Raji (cell line): ENCODE results near the gene MCM8.

ENCODE experiments used
- POLR2A ChIP-seq: IDR thresholded peaks from 2 replicates; pipeline ENCODE4 v1.6.1; 2011; ENCODE audit warnings: low read depth, low read length, control low read depth; ENCODE audit not compliant: insufficient read depth

MCM8 gene

DNA sequence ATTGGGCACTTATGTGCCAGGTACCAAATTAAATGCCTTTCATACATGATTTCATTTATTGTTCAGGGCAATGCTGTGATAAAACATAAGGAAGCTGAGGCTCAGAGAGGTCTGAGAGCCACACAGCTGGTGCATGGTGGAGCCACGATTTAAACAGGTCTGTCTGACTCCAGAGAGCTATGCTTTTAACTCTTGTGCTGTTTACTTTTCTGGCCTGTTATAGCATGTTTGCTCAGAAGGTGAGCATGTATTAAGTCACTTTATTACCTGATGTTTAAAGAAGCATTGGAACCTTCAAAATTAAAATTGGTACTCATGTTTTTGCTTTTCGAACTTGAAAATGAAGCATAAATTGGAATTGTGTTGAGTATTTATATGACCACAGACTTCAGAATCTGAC is 26.8 kb downstream of the MCM8 start:
- no peak for TF ChIP-seq POLR2A

DNA sequence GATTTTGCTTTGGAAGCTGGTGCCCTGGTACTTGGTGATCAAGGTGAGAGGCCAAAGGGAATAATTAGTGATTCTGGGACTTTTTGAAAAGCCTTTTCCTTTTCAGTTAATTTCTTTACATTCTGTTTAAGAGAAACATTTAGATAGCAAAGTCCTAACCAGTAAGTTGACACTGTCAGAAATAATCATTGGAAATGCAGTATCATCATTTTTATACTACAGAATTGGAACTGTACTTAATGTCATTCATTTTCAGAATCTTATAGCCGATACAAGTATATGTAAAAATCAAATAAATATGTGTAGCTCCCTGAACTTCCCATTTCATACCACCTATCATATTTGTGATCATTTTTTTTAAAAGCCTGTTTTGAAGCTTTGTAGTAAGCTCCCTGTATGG is 27.5 kb downstream of the MCM8 start:
- no peak for TF ChIP-seq POLR2A

DNA sequence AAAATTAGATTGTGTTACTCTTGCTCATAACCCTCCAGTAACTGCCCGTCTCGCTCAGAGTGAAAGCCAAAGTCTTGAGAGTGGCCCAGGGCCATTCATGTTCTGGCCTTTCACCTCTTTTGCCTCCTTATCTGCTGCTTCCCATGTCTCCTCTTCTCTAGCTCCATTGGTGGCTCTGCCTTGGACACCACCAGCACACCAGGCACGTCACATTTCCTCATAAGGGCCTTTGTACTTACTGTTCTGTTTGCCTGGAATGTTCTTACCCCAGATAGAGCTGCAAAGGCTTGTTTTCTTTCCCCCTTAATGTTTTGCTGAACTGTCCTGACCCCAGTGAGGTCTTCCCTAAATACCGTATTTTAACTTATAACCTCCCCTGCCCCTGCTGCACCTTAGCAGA is 29.3 kb downstream of the MCM8 start:
- TF ChIP-seq POLR2A: no peak

DNA sequence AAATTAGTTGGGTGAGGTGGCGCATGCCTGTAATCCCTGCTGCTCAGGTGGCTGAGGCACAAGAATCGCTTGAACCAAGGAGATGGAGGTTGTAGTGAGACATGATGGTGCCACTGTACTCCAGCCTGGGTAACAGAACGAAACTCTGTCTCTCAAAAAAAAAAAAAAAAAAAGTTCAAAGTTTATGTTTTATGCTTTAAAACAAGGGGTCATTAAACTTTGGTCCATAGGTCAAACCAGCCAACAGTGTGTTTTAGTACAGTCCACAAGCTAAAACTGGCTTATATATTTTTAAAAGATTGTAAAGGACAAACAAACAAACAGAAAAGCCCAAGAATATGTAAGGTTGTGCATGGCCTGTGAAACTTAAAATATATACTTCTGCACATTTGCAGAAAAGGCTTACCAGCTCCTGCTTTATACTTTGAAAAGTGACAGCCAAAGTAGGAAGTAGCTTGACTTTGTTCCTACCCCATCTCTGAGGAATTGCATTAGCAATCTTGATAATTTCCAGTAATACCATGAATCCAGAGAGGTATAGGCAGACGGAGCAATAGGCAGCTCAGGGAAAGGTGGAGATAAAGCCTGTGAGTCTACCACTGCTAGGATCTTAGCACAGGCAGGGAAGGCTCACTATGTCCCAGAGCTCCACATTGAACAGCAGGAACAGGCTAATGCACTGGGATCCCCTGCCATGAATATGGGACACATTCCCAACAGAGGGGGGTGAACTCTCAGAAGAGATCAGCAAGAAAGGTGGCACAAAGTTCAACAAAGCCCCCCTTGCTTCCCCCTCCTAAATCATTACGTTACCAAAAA is 30.5 kb downstream of the MCM8 start:
- TF ChIP-seq POLR2A: no peak

DNA sequence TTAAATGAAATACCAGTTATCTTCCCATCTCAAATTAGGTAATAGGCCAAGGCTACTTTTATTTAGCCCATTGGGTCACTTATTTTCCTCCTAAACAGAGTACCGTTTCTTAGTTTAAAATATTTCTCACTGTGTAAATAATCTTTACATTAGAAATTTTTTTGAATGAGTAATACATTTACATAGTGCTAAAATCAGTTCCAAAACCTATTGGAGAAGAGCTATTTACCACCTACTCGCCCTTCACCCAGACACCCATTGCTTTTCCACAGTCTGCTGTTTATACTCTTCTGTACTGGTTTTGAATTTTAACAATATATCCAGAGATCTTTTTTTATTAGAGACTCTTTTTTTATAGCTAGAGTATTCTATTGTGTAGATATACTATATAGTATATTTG is 36.9 kb downstream of the MCM8 start:
- TF ChIP-seq POLR2A: no peak

DNA sequence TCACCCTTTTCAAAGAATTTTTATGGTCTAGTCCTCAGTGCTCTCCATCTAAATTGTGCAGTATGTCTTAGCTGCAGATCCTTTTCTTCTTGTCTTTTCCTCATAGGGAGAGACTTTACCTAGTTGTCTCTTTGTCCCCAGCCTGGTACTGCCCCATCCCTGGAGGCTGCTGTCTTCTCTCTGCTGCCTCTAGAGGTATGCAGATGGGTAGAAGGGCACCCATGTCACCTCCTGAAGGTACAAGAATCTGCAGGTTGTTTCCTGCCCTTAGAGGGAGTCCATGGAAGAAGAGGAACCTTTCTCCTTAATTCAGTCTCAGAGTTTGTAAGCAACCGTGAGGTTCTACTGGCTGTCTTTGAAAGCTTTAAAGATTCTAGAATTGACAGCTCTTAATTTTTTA is 39.1 kb downstream of the MCM8 start:
- no peak for TF ChIP-seq POLR2A

DNA sequence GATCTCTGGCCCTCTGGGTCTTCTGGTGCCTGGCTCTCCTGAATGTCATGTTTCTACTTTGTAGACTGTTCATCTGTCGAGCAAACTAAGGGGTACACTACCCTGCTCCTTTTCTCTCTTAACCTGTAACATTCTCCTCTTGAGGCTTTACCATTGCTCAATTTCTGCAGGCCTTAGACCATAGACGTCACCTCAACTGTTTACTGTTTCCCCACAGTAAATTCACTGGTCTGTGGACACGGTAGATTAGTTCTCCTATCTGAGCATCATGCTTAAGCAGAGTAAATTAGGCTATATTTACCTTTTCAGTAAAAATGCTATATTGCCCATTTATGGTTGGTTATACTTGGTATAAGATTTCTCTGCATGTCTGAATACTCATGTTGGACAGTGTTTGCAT is 40.5 kb downstream of the MCM8 start:
- TF ChIP-seq POLR2A: no peak

DNA sequence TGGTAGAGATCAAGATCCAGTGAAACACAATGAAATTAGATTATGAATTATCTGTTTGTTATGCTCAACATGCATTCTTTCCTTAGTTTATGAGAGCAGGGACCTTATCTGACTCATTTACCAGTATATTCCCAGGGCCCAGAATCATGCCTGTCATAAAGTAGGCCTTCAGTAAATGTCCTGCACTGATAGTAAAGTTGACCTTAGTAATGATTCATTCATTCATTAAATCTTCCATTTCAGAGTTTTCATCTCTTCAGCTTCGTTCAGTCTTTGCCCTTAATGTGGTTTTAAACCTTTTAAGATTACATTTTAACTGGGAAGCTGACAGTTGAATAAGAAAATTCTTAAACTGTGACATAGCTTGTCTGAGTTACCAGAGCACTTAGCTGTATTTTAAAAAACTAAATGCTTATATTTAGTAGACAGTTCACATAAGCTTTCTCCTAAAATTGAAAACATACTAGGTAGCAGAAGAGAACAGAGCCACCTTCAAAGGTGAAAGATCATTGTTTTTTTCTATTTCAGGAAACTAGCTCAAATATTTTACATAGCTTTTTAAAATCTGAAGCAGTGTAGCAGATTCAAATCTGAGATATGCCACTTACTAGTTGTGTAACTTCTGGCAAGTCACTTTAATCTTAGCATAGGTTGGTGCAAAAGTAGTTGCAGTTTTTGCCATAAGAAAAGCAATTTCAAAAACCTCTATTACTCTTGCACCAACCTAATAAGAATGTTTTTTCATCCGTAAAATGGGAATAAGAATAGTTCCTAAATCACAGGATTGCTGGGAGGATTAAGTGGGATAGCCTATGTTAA is 41.4 kb downstream of the MCM8 start:
- TF ChIP-seq POLR2A: no peak

DNA sequence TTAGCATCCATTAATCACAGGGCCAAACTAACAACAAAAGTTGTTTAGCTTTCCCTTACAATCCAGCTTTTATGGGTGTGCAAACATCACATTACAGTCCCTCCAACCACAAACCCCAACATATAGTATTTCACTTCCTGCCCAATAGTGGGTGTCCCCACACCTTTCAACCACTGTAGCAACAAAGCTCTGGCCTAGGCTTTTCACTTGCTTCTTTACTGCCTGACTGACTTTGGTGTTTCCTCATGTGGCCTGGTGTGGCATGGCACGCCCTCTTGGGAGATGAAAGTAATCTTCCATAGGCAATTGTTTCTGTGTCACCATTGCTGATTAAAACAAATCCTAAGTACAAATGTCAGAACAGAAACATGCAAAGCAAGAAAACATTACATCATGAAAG is 46.3 kb downstream of the MCM8 start:
- no peak for TF ChIP-seq POLR2A

DNA sequence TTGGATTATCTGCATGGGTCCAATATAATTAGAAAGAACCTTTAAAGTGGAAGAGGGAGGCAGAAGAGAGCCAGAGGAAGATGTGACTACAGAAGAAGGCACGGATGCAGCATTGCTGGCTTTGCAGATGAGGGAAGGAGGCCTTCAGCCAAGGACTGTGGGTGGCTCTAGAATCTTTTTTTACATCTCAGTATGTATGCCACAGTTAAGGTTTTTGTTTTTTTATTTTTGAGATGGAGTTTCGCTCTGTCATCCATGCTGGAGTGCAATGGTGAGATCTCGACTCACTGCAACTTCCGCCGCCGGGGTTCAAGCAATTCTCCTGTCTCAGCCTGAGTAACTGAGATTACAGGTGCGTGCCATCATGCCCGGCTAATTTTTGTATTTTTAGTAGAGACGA is 49.3 kb downstream of the MCM8 start:
- TF ChIP-seq POLR2A: no peak

DNA sequence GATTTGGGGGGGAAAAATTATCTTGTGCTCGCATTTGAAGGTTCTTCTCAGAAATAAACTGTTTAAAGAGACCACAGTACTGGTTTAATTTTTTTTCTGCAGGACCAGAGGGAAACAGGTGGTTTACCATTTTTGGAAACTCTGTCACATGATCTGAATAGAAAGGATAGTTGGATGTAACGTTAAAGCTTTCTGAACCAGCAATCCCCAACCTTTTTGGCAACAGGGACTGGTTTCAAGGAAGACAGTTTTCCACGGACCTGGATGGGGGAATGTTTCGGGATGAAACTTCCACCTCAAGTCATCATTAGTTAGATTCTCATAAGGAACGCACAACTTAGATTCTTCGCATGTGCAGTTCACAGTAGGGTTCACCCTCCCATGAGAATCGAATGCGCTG is 50.4 kb downstream of the MCM8 start:
- no peak for TF ChIP-seq POLR2A

DNA sequence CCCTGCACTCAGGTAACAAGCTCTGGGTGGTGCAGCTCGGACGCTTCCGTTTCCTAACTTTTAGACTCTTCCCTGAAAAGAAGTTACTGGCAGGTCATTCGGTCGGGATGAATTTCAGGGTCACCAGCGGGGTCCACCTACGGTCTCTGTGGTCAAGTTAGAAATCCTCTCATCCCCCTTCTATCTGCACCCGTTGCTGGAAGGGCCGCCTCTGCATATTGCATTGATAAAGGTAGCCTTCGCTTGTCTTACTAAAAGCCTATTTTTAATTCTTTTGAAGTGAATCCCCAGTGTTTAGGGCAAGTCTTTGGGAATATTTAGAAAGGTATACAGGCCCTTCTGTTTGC is 56.1 kb downstream of the MCM8 start:
- no peak for TF ChIP-seq POLR2A

DNA sequence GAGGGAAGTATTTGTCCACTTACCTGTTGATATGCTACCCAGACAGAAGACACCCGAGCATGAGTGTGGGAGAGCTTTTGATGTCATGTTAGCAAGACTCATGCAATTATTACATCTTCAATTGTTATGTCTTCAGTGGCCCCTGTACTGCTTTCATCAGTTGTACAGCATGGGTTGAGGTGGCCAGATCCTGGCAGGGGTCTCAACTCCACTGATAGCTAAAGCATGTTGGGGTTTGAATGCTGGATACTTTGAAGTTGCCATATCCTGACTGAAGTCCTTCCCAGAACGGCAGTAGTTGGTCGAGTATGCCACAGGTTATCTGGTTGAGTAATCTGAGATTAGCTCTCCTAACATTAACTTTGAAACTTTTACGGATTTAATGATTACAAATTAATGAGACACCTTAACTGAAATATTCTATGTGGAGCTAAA is 56.7 kb downstream of the MCM8 start:
- TF ChIP-seq POLR2A: no peak

DNA sequence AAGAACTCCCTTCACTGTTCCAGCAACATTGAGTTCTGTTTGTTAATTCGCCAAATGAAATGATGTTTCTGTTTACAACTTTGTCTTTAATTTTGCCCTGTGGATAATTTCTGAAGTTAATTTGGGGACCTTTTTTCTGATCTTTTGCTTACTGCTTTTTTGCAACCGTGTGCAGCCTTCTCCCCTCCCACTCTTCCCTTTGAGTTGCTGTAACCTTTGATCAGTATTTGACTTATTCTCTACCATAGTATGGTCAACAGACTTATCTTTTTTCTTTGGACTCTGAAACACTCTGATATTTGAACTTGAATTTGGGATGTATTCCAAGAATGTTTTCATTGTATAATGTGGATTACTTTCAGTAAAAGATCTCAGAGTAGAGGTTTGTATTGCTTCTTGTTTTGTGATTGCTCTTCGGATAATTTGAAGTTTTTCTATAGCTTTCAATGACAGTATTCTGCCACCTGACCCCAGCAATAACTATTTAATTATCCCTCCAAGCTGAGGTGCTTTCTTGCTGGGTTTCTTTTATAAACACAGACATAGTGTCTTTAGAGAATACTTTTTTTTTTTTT is 57.2 kb downstream of the MCM8 start:
- no peak for TF ChIP-seq POLR2A

DNA sequence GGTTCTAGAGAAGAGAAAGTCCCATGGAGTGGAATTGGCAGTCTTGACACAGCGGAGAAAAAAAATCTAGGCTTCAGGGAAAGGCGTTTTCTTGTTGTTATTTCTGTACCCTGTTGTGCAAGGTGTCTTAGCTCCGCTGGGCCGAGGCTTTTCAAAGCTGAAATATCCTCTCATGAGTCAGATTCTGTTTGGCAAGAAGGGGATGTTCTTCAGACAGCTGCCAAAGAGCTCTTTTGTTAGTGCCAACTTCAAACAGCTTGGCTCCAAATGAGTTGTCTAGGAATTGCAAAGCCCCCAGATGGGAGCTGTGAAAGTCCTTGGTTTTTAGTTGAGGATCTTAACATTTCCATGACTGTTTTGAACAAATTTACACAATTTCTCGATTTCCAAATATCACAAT is 57.8 kb downstream of the MCM8 start:
- TF ChIP-seq POLR2A: no peak

DNA sequence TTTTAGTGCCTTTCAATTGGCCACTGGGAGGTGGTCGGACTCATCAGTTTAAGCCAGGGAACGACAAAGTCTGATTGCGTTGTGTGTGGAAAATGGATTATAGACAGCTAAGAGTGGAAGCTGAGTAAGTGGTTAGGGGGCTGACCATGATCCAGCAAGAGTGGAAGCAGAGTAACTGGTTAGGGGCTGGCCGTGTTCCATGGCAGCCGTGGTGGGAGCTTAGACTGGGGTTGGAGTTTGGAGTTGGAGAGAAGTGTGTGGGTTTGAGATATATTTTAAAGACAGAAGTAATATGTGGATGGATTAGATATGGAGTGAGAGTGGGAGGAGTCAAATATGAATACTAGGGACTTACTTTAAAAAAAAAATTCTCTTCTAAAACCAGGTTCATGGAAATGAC is 61.7 kb downstream of the MCM8 start:
- no peak for TF ChIP-seq POLR2A
